Breast epithelium (tissue), 4 donors: ENCODE data around the gene SAYSD1. TPM values are rescaled to one million over a fixed set of nuclear protein-coding genes. Genes with fewer than 3 reads are reported as not detected.

Experiments
- DNase-seq, 2 donors: peaks; one replicate each; pipeline ENCODE4 v3.0.0-alpha.2; 2019; ENCODE audit warnings: low spot score in 2 of 2
- H3K27ac ChIP-seq, 2 donors: fragments of 200-600 bp; sonication (generic) in 1 of 2; one replicate each; pipeline ENCODE4 v1.5.1; 2016 to 2019; ENCODE audit warnings: mild to moderate bottlenecking in 1 of 2
- H3K27me3 ChIP-seq, 2 donors: fragments of 200-600 bp; sonication (generic) in 1 of 2; one replicate each; pipeline versions ENCODE4 v1.5.1 to v1.6.0; 2017 to 2019; ENCODE audit warnings: control low read depth in 1 of 2, mild to moderate bottlenecking in 1 of 2
- H3K36me3 ChIP-seq: fragments of 200-600 bp; one replicate; pipeline ENCODE4 v1.5.1; 2019
- H3K4me1 ChIP-seq, 2 donors: fragments of 200-600 bp; sonication (generic); one replicate each; pipeline ENCODE4 v1.5.1; 2016 to 2019; ENCODE audit warnings: control low read depth in 1 of 2
- H3K4me3 ChIP-seq, 3 donors: fragments of 200-600 bp; sonication (generic); 1 replicate in 2 of 3; 2 replicates in 1 of 3; pipeline ENCODE4 v1.5.1; 2016 to 2019; ENCODE audit warnings: mild to moderate bottlenecking in 3 of 3, moderate library complexity in 2 of 3
- H3K9me3 ChIP-seq, 2 donors: fragments of 200-600 bp; sonication (generic) in 1 of 2; one replicate each; pipeline ENCODE4 v1.5.1; 2016 to 2019; ENCODE audit warnings: control low read depth in 1 of 2
- CTCF ChIP-seq, 3 donors: fragments of 450-650 bp; IDR thresholded peaks; one replicate each; pipeline ENCODE4 v1.5.1; 2016 to 2017; ENCODE audit warnings: antibody characterized with exemption in 3 of 3, mild to moderate bottlenecking in 3 of 3, moderate library complexity in 3 of 3
- POLR2A ChIP-seq: fragments of 450-650 bp; IDR thresholded peaks from one replicate; pipeline ENCODE4 v1.6.1; 2016; ENCODE audit warnings: antibody characterized with exemption, mild to moderate bottlenecking, moderate library complexity
- POLR2AphosphoS5 ChIP-seq, 3 donors: sonication (generic); formaldehyde crosslinking; IDR thresholded peaks; one replicate each; pipeline ENCODE4 v1.6.1; 2017; ENCODE audit warnings: antibody characterized with exemption in 3 of 3
- intact Hi-C: fragments of 100-400 bp; cut with DNase I; formaldehyde crosslinking; loops from one replicate; pipeline ENCODE4 v1.15.1; 2023; ENCODE audit warnings: low total_unique reads
- total RNA-seq, 3 donors: library from RNA; depleted of rRNA; stranded (reverse); fragments of >200 nt; gene quantifications; one replicate each; pipeline ENCODE4 v1.1.0, GENCODE V29; 2016

The SAYSD1 gene
- total RNA-seq, 3 donors from 2014 or later, result 21.3 to 35.3 (median 21.8) TPM

GRCh38 chr6:39102071-39102820 is 12.7 kb downstream of the SAYSD1 start:
- Histone ChIP-seq H3K27ac (no peak overlapping the region), H3K36me3 (no peaks in the 10 kb centered on the region), H3K9me3 (no peaks in the 10 kb centered on the region), H3K4me3 (no peak overlapping the region), H3K27me3 (no peaks in the 10 kb centered on the region), H3K4me1 (no peaks in the 10 kb centered on the region)
- intact Hi-C loops, result no loop called here
- TF ChIP-seq CTCF (IDR thresholded peaks at IDR 0.05), result peak in 1 of 3 donors; percentile 29
- TF ChIP-seq POLR2A, result no peak
- no peak for TF ChIP-seq POLR2AphosphoS5 (IDR thresholded peaks at IDR 0.05)
- DNase-seq, result no peak

GRCh38 chr6:39100358-39100757 is 14.6 kb downstream of the SAYSD1 start:
- no peak for TF ChIP-seq CTCF (IDR thresholded peaks at IDR 0.05)
- no peak for TF ChIP-seq POLR2A
- no peak for TF ChIP-seq POLR2AphosphoS5 (IDR thresholded peaks at IDR 0.05)
- no peak overlapping the region for H3K4me3 ChIP-seq
- H3K4me1 ChIP-seq, result no peaks in the 10 kb centered on the region
- H3K27ac ChIP-seq, result no peak overlapping the region
- DNase-seq, result no peak
- intact Hi-C loops, result no loop called here
- no peaks in the 10 kb centered on the region for H3K9me3 ChIP-seq
- H3K36me3 ChIP-seq, result no peaks in the 10 kb centered on the region
- no peaks in the 10 kb centered on the region for H3K27me3 ChIP-seq

GRCh38 chr6:39095578-39095977 is 19.4 kb downstream of the SAYSD1 start:
- TF ChIP-seq POLR2AphosphoS5 (IDR thresholded peaks at IDR 0.05) (no peak), CTCF (IDR thresholded peaks at IDR 0.05) (no peak), POLR2A (no peak)
- intact Hi-C loops, result no loop called here
- H3K27ac ChIP-seq, result no peak overlapping the region

GRCh38 chr6:39093149-39093708 is 21.8 kb downstream of the SAYSD1 start:
- no peaks in the 10 kb centered on the region for H3K36me3 ChIP-seq
- H3K4me1 ChIP-seq, result no peaks in the 10 kb centered on the region
- no peak for DNase-seq
- H3K4me3 ChIP-seq, result no peak overlapping the region
- H3K27ac ChIP-seq, result no peak overlapping the region
- TF ChIP-seq POLR2AphosphoS5 (IDR thresholded peaks at IDR 0.05) (no peak), POLR2A (no peak), CTCF (IDR thresholded peaks at IDR 0.05) (no peak)
- intact Hi-C loops, result no loop called here
- H3K27me3 ChIP-seq, result no peaks in the 10 kb centered on the region
- no peaks in the 10 kb centered on the region for H3K9me3 ChIP-seq

More at GRCh38 chr6:39095578-39095977, 19.4 kb downstream of the SAYSD1 start:
- H3K27me3 ChIP-seq, result no peaks in the 10 kb centered on the region
- no peak for DNase-seq
- no peak overlapping the region for H3K4me3 ChIP-seq
- no peaks in the 10 kb centered on the region for H3K36me3 ChIP-seq
- no peaks in the 10 kb centered on the region for H3K9me3 ChIP-seq
- no peaks in the 10 kb centered on the region for H3K4me1 ChIP-seq

GRCh38 chr6:39092124-39092523 is 22.9 kb downstream of the SAYSD1 start:
- no peaks in the 10 kb centered on the region for H3K36me3 ChIP-seq
- H3K27me3 ChIP-seq, result no peaks in the 10 kb centered on the region
- intact Hi-C loops, result no loop called here
- no peak overlapping the region for H3K4me3 ChIP-seq
- TF ChIP-seq POLR2AphosphoS5 (IDR thresholded peaks at IDR 0.05) (no peak), POLR2A (no peak), CTCF (IDR thresholded peaks at IDR 0.05) (no peak)
- DNase-seq, result no peak
- no peak overlapping the region for H3K27ac ChIP-seq
- no peaks in the 10 kb centered on the region for H3K4me1 ChIP-seq
- no peaks in the 10 kb centered on the region for H3K9me3 ChIP-seq
